IMR-90 (cell line): Measurements from ENCODE around the gene NT5M. TPM values are rescaled to one million over a fixed set of nuclear protein-coding genes. Genes with fewer than 3 reads are reported as not detected.

ENCODE experiments used
- ATAC-seq: fragments of 200-7000 bp; cut with Tn5 transposase; 2 replicates; pipeline ENCODE4 v1.9.1; 2020; ENCODE audit warnings: low read depth, mild to moderate bottlenecking, moderate library complexity
- BruUV-seq: library from RNA; stranded (reverse); fragments of 400-500 nt; replicated peaks from 2 replicates; lab custom pipeline; 2021; lab: Mats Ljungman, UMichigan
- CTCF ChIA-PET: fragments of 300-600 bp; formaldehyde crosslinking; extraction: SDS; loops from one replicate; lab custom pipeline; 2021; ENCODE audit warnings: antibody characterized with exemption; lab: Yijun Ruan, JAX
- POLR2A ChIA-PET: fragments of 300-600 bp; sonication (Branson Sonifier 250); formaldehyde crosslinking; loops from one replicate; lab custom pipeline; 2022; ENCODE audit warnings: antibody characterized with exemption; ENCODE audit not compliant: unreplicated experiment; lab: Charles Lee
- DNase-seq: peaks from one replicate; pipeline ENCODE4 v3.0.0; 2013
- H2AFZ ChIP-seq: replicated peaks from 2 replicates; pipeline ENCODE3; 2013; ENCODE audit warnings: low read length, mild to moderate bottlenecking; ENCODE audit not compliant: poor library complexity
- H2AK5ac ChIP-seq: 2 replicates; pipeline ENCODE4 v1.6.1; 2013; ENCODE audit warnings: low read depth, low read length, inconsistent platforms
- H2AK9ac ChIP-seq: replicated peaks from 2 replicates; pipeline ENCODE3; 2013; ENCODE audit warnings: mild to moderate bottlenecking, low read depth, low read length, moderate library complexity; ENCODE audit not compliant: poor library complexity
- H2BK120ac ChIP-seq: 2 replicates; pipeline ENCODE4 v1.6.1; 2013; ENCODE audit warnings: low read depth, low read length, inconsistent platforms
- H2BK15ac ChIP-seq: 3 replicates; pipeline ENCODE4 v1.6.1; 2013; ENCODE audit warnings: low read depth, low read length, inconsistent platforms
- H2BK20ac ChIP-seq: 2 replicates; pipeline ENCODE4 v1.6.1; 2013; ENCODE audit warnings: low read depth, mild to moderate bottlenecking, inconsistent platforms, low read length, moderate library complexity
- H2BK5ac ChIP-seq: 2 replicates; pipeline ENCODE4 v1.6.1; 2013; ENCODE audit warnings: mild to moderate bottlenecking, low read depth, low read length, inconsistent platforms; ENCODE audit not compliant: poor library complexity, severe bottlenecking
- H3K14ac ChIP-seq: replicated peaks from 2 replicates; pipeline ENCODE4 v1.6.1; 2013; ENCODE audit warnings: low read depth, low read length, inconsistent platforms
- H3K18ac ChIP-seq: 2 replicates; pipeline ENCODE4 v1.6.1; 2013; ENCODE audit warnings: low read depth, low read length, control low read depth
- H3K23ac ChIP-seq: 2 replicates; pipeline ENCODE4 v1.6.1; 2013; ENCODE audit warnings: low read depth, low read length, inconsistent platforms
- H3K27ac ChIP-seq: 2 replicates; pipeline ENCODE4 v1.5.1; 2013; ENCODE audit warnings: mild to moderate bottlenecking, control low read depth, low read length; ENCODE audit not compliant: insufficient read depth
- H3K27me3 ChIP-seq: 2 replicates; pipeline ENCODE4 v1.6.1; 2013; ENCODE audit warnings: low read length; ENCODE audit not compliant: control insufficient read depth, insufficient read depth
- H3K36me3 ChIP-seq: 2 replicates; pipeline ENCODE4 v1.6.1; 2013; ENCODE audit warnings: low read length, mixed read lengths; ENCODE audit not compliant: control insufficient read depth, insufficient read depth
- H3K4ac ChIP-seq: 2 replicates; pipeline ENCODE4 v1.6.1; 2013; ENCODE audit warnings: low read depth, low read length, inconsistent platforms
- H3K4me1 ChIP-seq: 2 replicates; pipeline ENCODE4 v1.6.1; 2013; ENCODE audit warnings: low read length, mixed read lengths; ENCODE audit not compliant: control insufficient read depth, insufficient read depth
- H3K4me2 ChIP-seq: 2 replicates; pipeline ENCODE4 v1.6.1; 2013; ENCODE audit warnings: low read depth, mild to moderate bottlenecking, control low read depth, low read length, moderate library complexity
- H3K4me3 ChIP-seq: 2 replicates; pipeline ENCODE4 v1.5.1; 2013; ENCODE audit warnings: low read depth, mild to moderate bottlenecking, control low read depth, low read length, moderate library complexity; ENCODE audit not compliant: insufficient read depth
- H3K56ac ChIP-seq: 2 replicates; pipeline ENCODE4 v1.6.1; 2013; ENCODE audit warnings: low read length, inconsistent platforms; ENCODE audit not compliant: insufficient read depth; ENCODE audit errors: extremely low read depth
- H3K79me1 ChIP-seq, 2 experiments: 2 replicates each; pipeline ENCODE4 v1.6.1; 2013; ENCODE audit warnings: low read length in 2 of 2, inconsistent platforms in 1 of 2, low read depth in 1 of 2
- H3K9ac ChIP-seq: 2 replicates; pipeline ENCODE4 v1.6.1; 2013; ENCODE audit warnings: low read depth, low read length, control low read depth
- H3K9me1 ChIP-seq: 2 replicates; pipeline ENCODE4 v1.6.1; 2013; ENCODE audit warnings: low read length, inconsistent platforms; ENCODE audit not compliant: insufficient read depth
- H3K9me3 ChIP-seq: 2 replicates; pipeline ENCODE4 v1.6.1; 2013; ENCODE audit warnings: low read length; ENCODE audit not compliant: control insufficient read depth, insufficient read depth
- H4K20me1 ChIP-seq: 2 replicates; pipeline ENCODE4 v1.6.1; 2013; ENCODE audit warnings: low read length, inconsistent platforms; ENCODE audit not compliant: insufficient read depth
- H4K5ac ChIP-seq: 2 replicates; pipeline ENCODE4 v1.6.1; 2013; ENCODE audit warnings: mild to moderate bottlenecking, low read depth, low read length, control low read depth
- H4K8ac ChIP-seq, 2 experiments: 2 replicates each; pipeline ENCODE4 v1.6.1; 2013; ENCODE audit warnings: low read depth in 2 of 2, low read length in 2 of 2, control low read depth in 1 of 2, inconsistent platforms in 1 of 2
- H4K91ac ChIP-seq: 2 replicates; pipeline ENCODE4 v1.6.1; 2013; ENCODE audit warnings: low read depth, low read length, inconsistent platforms; ENCODE audit not compliant: insufficient read depth
- BHLHE40 ChIP-seq: fragments of 150-350 bp; IDR thresholded peaks from 2 replicates; pipeline ENCODE4 v1.6.1; 2016; ENCODE audit warnings: mild to moderate bottlenecking, low read depth, low read length
- CEBPB ChIP-seq: IDR thresholded peaks from 2 replicates; pipeline ENCODE4 v1.6.1; 2012; ENCODE audit warnings: low read depth, low read length, improper control_type of control experiment
- CHD1 ChIP-seq: IDR thresholded peaks from 2 replicates; pipeline ENCODE4 v1.6.1; 2012; ENCODE audit warnings: low read depth, low read length, improper control_type of control experiment
- FOS ChIP-seq: fragments of 150-350 bp; IDR thresholded peaks from 2 replicates; pipeline ENCODE4 v1.6.1; 2016; ENCODE audit warnings: low read depth, low read length
- MAFK ChIP-seq: IDR thresholded peaks from 2 replicates; pipeline ENCODE4 v1.6.1; 2012; ENCODE audit warnings: low read depth, low read length, improper control_type of control experiment
- MAZ ChIP-seq: IDR thresholded peaks from 2 replicates; pipeline ENCODE4 v1.6.1; 2012; ENCODE audit warnings: low read depth, mild to moderate bottlenecking, low read length, improper control_type of control experiment, moderate library complexity, borderline replicate concordance
- NFE2L2 ChIP-seq: fragments of 150-350 bp; IDR thresholded peaks from 2 replicates; pipeline ENCODE4 v1.6.1; 2016; ENCODE audit warnings: low read depth, mild to moderate bottlenecking, low read length
- POLR2A ChIP-seq: IDR thresholded peaks from 2 replicates; pipeline ENCODE4 v1.6.1; 2012; ENCODE audit warnings: mild to moderate bottlenecking, low read depth, low read length
- RAD21 ChIP-seq: IDR thresholded peaks from 2 replicates; pipeline ENCODE4 v1.6.1; 2012; ENCODE audit warnings: low read length, improper control_type of control experiment
- RCOR1 ChIP-seq: IDR thresholded peaks from 2 replicates; pipeline ENCODE4 v1.6.1; 2012; ENCODE audit warnings: mild to moderate bottlenecking, low read length, improper control_type of control experiment; ENCODE audit not compliant: insufficient replicate concordance
- RFX5 ChIP-seq: IDR thresholded peaks from 2 replicates; pipeline ENCODE4 v1.8.0; 2012; ENCODE audit warnings: low read depth, mild to moderate bottlenecking, low read length, moderate library complexity
- SMC3 ChIP-seq: fragments of 150-350 bp; IDR thresholded peaks from 2 replicates; pipeline ENCODE4 v1.6.1; 2016; ENCODE audit warnings: low read depth, mild to moderate bottlenecking, antibody characterized with exemption, low read length, moderate library complexity
- USF2 ChIP-seq: fragments of 150-350 bp; IDR thresholded peaks from 2 replicates; pipeline ENCODE4 v1.6.1; 2017; ENCODE audit warnings: mild to moderate bottlenecking, antibody characterized with exemption, low read length, low read depth
- WGBS, 2 experiments: methylation state at CpG; one replicate each; pipeline versions ENCODE4 v1.1.5 to v1.1.7; 2013; ENCODE audit warnings: missing lambda C conversion rate in 2 of 2; ENCODE audit not compliant: insufficient read length in 1 of 2; ENCODE audit errors: extremely low coverage in 2 of 2; 5-methylcytosine and 5-hydroxymethylcytosine counted together
- dilution Hi-C: fragments of 300-500 bp; cut with HindIII; formaldehyde crosslinking; loops from one replicate; pipeline ENCODE4 v1.14.3; 2018; ENCODE audit warnings: low sequenced_read_pairs; ENCODE audit not compliant: unreplicated experiment
- in situ Hi-C: fragments of 300-500 bp; cut with MboI; formaldehyde crosslinking; loops from 3 replicates; pipeline ENCODE4 v1.14.3; 2019; ENCODE audit warnings: low sequenced_read_pairs, inconsistent platforms, mixed read lengths
- intact Hi-C: fragments of 100-400 bp; cut with micrococcal nuclease; formaldehyde crosslinking; loops from 2 replicates; pipeline ENCODE4 v1.10.0; 2022
- polyA plus RNA-seq, 3 experiments: library from polyadenylated mRNA; depleted of rRNA; stranded (reverse); fragments of >200 nt; gene quantifications; 2 replicates each; pipeline ENCODE4 v1.2.3, GENCODE V29; 2012; ENCODE audit warnings: low replicate concordance in 1 of 3
- total RNA-seq: library from RNA; depleted of rRNA; stranded (reverse); fragments of >200 nt; gene quantifications from 2 replicates; pipeline ENCODE4 v1.2.3, GENCODE V29; 2012
- TF ChIP-seq, protein P1 (sequence below): fragments of 150-350 bp; IDR thresholded peaks from 2 replicates; pipeline ENCODE4 v1.6.1; 2016; ENCODE audit warnings: low read depth, mild to moderate bottlenecking, low read length, moderate library complexity, borderline replicate concordance
- TF ChIP-seq, protein P2 (sequence below): conservative IDR thresholded peaks from 2 replicates; pipeline ENCODE4 v1.5.1; 2012; ENCODE audit warnings: mild to moderate bottlenecking, low read depth, low read length, improper control_type of control experiment

The NT5M gene
- total and polyA plus RNA-seq, 2 of the 4 experiments (the other 2 are of a cell fraction) = 0.18 to 0.32 TPM

- no peak overlapping the region for H3K4me3 ChIP-seq
Observed at GRCh38 chr17:17386094-17386800, 83.1 kb downstream of the NT5M start.

More at GRCh38 chr17:17386094-17386800, 83.1 kb downstream of the NT5M start:
- H4K5ac ChIP-seq = no peak overlapping the region
- H4K91ac ChIP-seq = no peak overlapping the region
- H2BK15ac ChIP-seq = no peak overlapping the region
- peaks cover 38% of the 10 kb centered on the region for H3K27me3 ChIP-seq
- no peak overlapping the region for H2AK9ac ChIP-seq
- no peak overlapping the region for H3K4me2 ChIP-seq
- H3K9ac ChIP-seq = no peak overlapping the region
- intact Hi-C loops (no loop called here), in situ Hi-C loops (no loop called here), dilution Hi-C loops (no loop called here)
- POLR2A ChIA-PET = no interaction called here
- H2BK5ac ChIP-seq = no peak overlapping the region
- H3K79me1 ChIP-seq = no peaks in the 10 kb centered on the region
- H3K18ac ChIP-seq = no peak overlapping the region
- no peak overlapping the region for H3K27ac ChIP-seq
- no peak overlapping the region for H2AK5ac ChIP-seq
- H4K8ac ChIP-seq = no peak overlapping the region
- H2BK120ac ChIP-seq = no peak overlapping the region
- H3K4me1 ChIP-seq = no peaks in the 10 kb centered on the region
- ATAC-seq (no peak), DNase-seq (no peak)
- H3K4ac ChIP-seq = no peak overlapping the region
- WGBS, 2 experiments = 85% methylated on average over 7 of the region's 15 CpGs; no CpG with 5 or more reads in 1 of the 2 experiments
- H3K36me3 ChIP-seq = no peaks in the 10 kb centered on the region
- no peak overlapping the region for H3K23ac ChIP-seq
- H3K9me3 ChIP-seq = no peaks in the 10 kb centered on the region
- no peaks in the 10 kb centered on the region for H4K20me1 ChIP-seq
- no peaks in the 10 kb centered on the region for H3K9me1 ChIP-seq
- BruUV-seq = no TSS peak
- TF ChIP-seq, protein P1, sequence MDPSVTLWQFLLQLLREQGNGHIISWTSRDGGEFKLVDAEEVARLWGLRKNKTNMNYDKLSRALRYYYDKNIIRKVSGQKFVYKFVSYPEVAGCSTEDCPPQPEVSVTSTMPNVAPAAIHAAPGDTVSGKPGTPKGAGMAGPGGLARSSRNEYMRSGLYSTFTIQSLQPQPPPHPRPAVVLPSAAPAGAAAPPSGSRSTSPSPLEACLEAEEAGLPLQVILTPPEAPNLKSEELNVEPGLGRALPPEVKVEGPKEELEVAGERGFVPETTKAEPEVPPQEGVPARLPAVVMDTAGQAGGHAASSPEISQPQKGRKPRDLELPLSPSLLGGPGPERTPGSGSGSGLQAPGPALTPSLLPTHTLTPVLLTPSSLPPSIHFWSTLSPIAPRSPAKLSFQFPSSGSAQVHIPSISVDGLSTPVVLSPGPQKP = no peak
- no peak for TF ChIP-seq MAFK
- TF ChIP-seq, protein P2, sequence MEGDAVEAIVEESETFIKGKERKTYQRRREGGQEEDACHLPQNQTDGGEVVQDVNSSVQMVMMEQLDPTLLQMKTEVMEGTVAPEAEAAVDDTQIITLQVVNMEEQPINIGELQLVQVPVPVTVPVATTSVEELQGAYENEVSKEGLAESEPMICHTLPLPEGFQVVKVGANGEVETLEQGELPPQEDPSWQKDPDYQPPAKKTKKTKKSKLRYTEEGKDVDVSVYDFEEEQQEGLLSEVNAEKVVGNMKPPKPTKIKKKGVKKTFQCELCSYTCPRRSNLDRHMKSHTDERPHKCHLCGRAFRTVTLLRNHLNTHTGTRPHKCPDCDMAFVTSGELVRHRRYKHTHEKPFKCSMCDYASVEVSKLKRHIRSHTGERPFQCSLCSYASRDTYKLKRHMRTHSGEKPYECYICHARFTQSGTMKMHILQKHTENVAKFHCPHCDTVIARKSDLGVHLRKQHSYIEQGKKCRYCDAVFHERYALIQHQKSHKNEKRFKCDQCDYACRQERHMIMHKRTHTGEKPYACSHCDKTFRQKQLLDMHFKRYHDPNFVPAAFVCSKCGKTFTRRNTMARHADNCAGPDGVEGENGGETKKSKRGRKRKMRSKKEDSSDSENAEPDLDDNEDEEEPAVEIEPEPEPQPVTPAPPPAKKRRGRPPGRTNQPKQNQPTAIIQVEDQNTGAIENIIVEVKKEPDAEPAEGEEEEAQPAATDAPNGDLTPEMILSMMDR = no peak
- no peak for TF ChIP-seq NFE2L2
- TF ChIP-seq CEBPB = no peak
- no peak for TF ChIP-seq RCOR1
- no peak for TF ChIP-seq FOS
- TF ChIP-seq SMC3 = no peak
- TF ChIP-seq CHD1 = no peak
- TF ChIP-seq MAZ = no peak
- no peak for TF ChIP-seq USF2
- no peak for TF ChIP-seq BHLHE40
- no peak for TF ChIP-seq RAD21
- TF ChIP-seq RFX5 = no peak
- no peak for TF ChIP-seq POLR2A
- CTCF ChIA-PET = interaction anchor here (0.6 kb wide), 1 partner anchor 62 kb away, joined by 3 read pairs; no protein-coding TSS in a partner anchor
- no peak overlapping the region for H3K56ac ChIP-seq
- H2BK20ac ChIP-seq = no peak overlapping the region
- no peak overlapping the region for H3K14ac ChIP-seq
- H2AFZ ChIP-seq = no peak overlapping the region
